HEK293T (cell line): ENCODE measurements around the gene RNU6-9.

Source experiments
- ARNT ChIP-seq: fragments of 450-650 bp; IDR thresholded peaks from 2 replicates; pipeline ENCODE4 v1.6.1; 2017; ENCODE audit warnings: mild to moderate bottlenecking
- BHLHE40 ChIP-seq: fragments of 450-650 bp; IDR thresholded peaks from 2 replicates; pipeline ENCODE4 v1.6.1; 2016; ENCODE audit warnings: mild to moderate bottlenecking, moderate library complexity, borderline replicate concordance
- FOXA1 ChIP-seq: fragments of 450-650 bp; IDR thresholded peaks from 2 replicates; pipeline ENCODE4 v1.6.1; 2016; ENCODE audit warnings: mild to moderate bottlenecking
- FOXK2 ChIP-seq: fragments of 450-650 bp; IDR thresholded peaks from 2 replicates; pipeline ENCODE4 v1.6.1; 2016; ENCODE audit warnings: mild to moderate bottlenecking
- FOXM1 ChIP-seq: fragments of 450-650 bp; IDR thresholded peaks from 2 replicates; pipeline ENCODE4 v1.6.1; 2017; ENCODE audit warnings: mild to moderate bottlenecking, borderline replicate concordance
- SUZ12 ChIP-seq: fragments of 450-650 bp; IDR thresholded peaks from 2 replicates; pipeline ENCODE4 v1.6.1; 2016; ENCODE audit warnings: mild to moderate bottlenecking
- ZNF384 ChIP-seq: fragments of 450-650 bp; IDR thresholded peaks from 2 replicates; pipeline ENCODE4 v1.6.1; 2016

GRCh38 chr19:931860-932647, 38.8 kb downstream of the RNU6-9 start:
- TF ChIP-seq BHLHE40 (no peak), FOXM1 (no peak), ZNF384 (no peak), SUZ12 (no peak), FOXA1 (no peak), ARNT (no peak), FOXK2 (no peak)
